Measurements from ENCODE around the gene GRK4.
A peak's percentile ranks its signal among the peaks of the same experiment; 100 is the strongest.

GRK4 gene

GRCh38 chr4:2961421-2961810 lies 2.0 kb upstream of the GRK4 start:
- Mint-ChIP-seq H3K27me3 (ENCODE audit: low read depth, poor library complexity) (peaks cover 6% of the 10 kb centered on the region), H3K4me1 (peaks cover 58% of the 10 kb centered on the region), H3K27ac (peak overlapping the region; percentile 99), H3K9me3 (no peaks in the 10 kb centered on the region), H3K36me3 (ENCODE audit: low read depth) (peaks cover 26% of the 10 kb centered on the region), H3K4me3 (peak overlapping the region; percentile 84)
- DNase-seq, result peak; percentile 41
- no peak for TF ChIP-seq CTCF (IDR thresholded peaks at IDR 0.05)

- DNase-seq, result peak; percentile 25
- Mint-ChIP-seq H3K9me3 (no peaks in the 10 kb centered on the region), H3K27ac (peak overlapping the region; percentile 99), H3K4me3 (peak overlapping the region; percentile 84), H3K4me1 (peaks cover 58% of the 10 kb centered on the region), H3K36me3 (ENCODE audit: low read depth) (peaks cover 20% of the 10 kb centered on the region), H3K27me3 (ENCODE audit: low read depth, poor library complexity) (peaks cover 6% of the 10 kb centered on the region)
- TF ChIP-seq CTCF (IDR thresholded peaks at IDR 0.05), result no peak
These were observed 1.4 kb upstream of the GRK4 start for GRCh38 chr4:2961811-2962441.

- DNase-seq, result peak; percentile 68
- Mint-ChIP-seq H3K9me3 (no peaks in the 10 kb centered on the region), H3K4me3 (peak overlapping the region; percentile 84), H3K4me1 (peaks cover 53% of the 10 kb centered on the region), H3K27ac (peak overlapping the region; percentile 99), H3K27me3 (ENCODE audit: low read depth, poor library complexity) (peaks cover 6% of the 10 kb centered on the region), H3K36me3 (ENCODE audit: low read depth) (peaks cover 13% of the 10 kb centered on the region)
- no peak for TF ChIP-seq CTCF (IDR thresholded peaks at IDR 0.05)
These were observed 677 bp upstream of the GRK4 start for GRCh38 chr4:2962614-2963174.

GRCh38 chr4:2963966-2964471 lies 648 bp downstream of the GRK4 start:
- Mint-ChIP-seq H3K4me1 (peaks cover 48% of the 10 kb centered on the region), H3K27me3 (ENCODE audit: low read depth, poor library complexity) (peaks cover 6% of the 10 kb centered on the region), H3K9me3 (no peaks in the 10 kb centered on the region), H3K36me3 (ENCODE audit: low read depth) (peaks cover 9% of the 10 kb centered on the region), H3K27ac (no peak overlapping the region), H3K4me3 (peak overlapping the region; percentile 93)
- peak; percentile 30 for DNase-seq
- no peak for TF ChIP-seq CTCF (IDR thresholded peaks at IDR 0.05)

GRCh38 chr4:2964706-2965258 lies 1.4 kb downstream of the GRK4 start:
- Mint-ChIP-seq H3K4me3 (peak overlapping the region; percentile 93), H3K36me3 (ENCODE audit: low read depth) (peaks cover 5% of the 10 kb centered on the region), H3K4me1 (peaks cover 41% of the 10 kb centered on the region), H3K27me3 (ENCODE audit: low read depth, poor library complexity) (peaks cover 6% of the 10 kb centered on the region), H3K27ac (peak overlapping the region; percentile 19), H3K9me3 (no peaks in the 10 kb centered on the region)
- TF ChIP-seq CTCF (IDR thresholded peaks at IDR 0.05), result no peak
- DNase-seq, result no peak
